Gastrocnemius medialis (tissue), 4 donors: ENCODE measurements around the gene OTUB1. TPM values are rescaled to one million over a fixed set of nuclear protein-coding genes. Genes with fewer than 3 reads are reported as not detected.

Experiments
- ATAC-seq, 2 donors: fragments of 150-250 bp; one replicate each; pipeline ENCODE4 v1.9.1; 2016
- DNase-seq, 2 donors: peaks; one replicate each; pipeline ENCODE4 v3.0.0-alpha.2; 2019
- H3K27ac ChIP-seq, 4 donors: fragments of 200-600 bp; sonication (generic); 1 replicate in 1 of 4; 2 replicates in 3 of 4; pipeline ENCODE4 v1.5.1; 2016 to 2018; ENCODE audit warnings: mild to moderate bottlenecking in 2 of 4, moderate library complexity in 1 of 4
- H3K27me3 ChIP-seq, 3 donors: fragments of 200-600 bp; sonication (generic) in 2 of 3; 1 replicate in 1 of 3; 2 replicates in 2 of 3; pipeline versions ENCODE4 v1.5.1 to v1.6.0; 2016 to 2019; ENCODE audit warnings: mild to moderate bottlenecking in 1 of 3, moderate library complexity in 1 of 3
- H3K36me3 ChIP-seq, 2 donors: fragments of 200-600 bp; sonication (generic) in 1 of 2; one replicate each; pipeline ENCODE4 v1.5.1; 2017 to 2018
- H3K4me1 ChIP-seq, 2 donors: fragments of 200-600 bp; sonication (generic) in 1 of 2; one replicate each; pipeline ENCODE4 v1.5.1; 2016 to 2017; ENCODE audit warnings: mild to moderate bottlenecking in 2 of 2
- H3K4me3 ChIP-seq, 4 donors: fragments of 200-600 bp; sonication (generic) in 3 of 4; 1 replicate in 1 of 4; 2 replicates in 3 of 4; pipeline ENCODE4 v1.5.1; 2016 to 2019; ENCODE audit warnings: mild to moderate bottlenecking in 2 of 4
- H3K9me3 ChIP-seq, 3 donors: fragments of 200-600 bp; sonication (generic) in 2 of 3; 1 replicate in 1 of 3; 2 replicates in 2 of 3; pipeline ENCODE4 v1.5.1; 2016 to 2019
- CTCF ChIP-seq, 5 experiments: fragments of 450-650 bp in 3 of 5; fragments of 200-600 bp in 2 of 5; sonication (generic) in 2 of 5; IDR thresholded peaks in 4 of 5; conservative IDR thresholded peaks in 1 of 5; 1 replicate in 4 of 5; 2 replicates in 1 of 5; pipeline ENCODE4 v1.5.1; 2016 to 2019; ENCODE audit warnings: antibody characterized with exemption in 5 of 5, mild to moderate bottlenecking in 3 of 5, moderate library complexity in 3 of 5
- POLR2A ChIP-seq, 2 donors: fragments of 450-650 bp; IDR thresholded peaks; one replicate each; pipeline ENCODE4 v1.6.1; 2017; ENCODE audit warnings: antibody characterized with exemption in 2 of 2, mild to moderate bottlenecking in 2 of 2, moderate library complexity in 2 of 2
- in situ Hi-C, 4 donors: fragments of 200-750 bp; cut with MboI; loops; one replicate each; pipeline versions ENCODE4 v1.15.0 to v1.8.0; 2017; ENCODE audit warnings: low sequenced_read_pairs in 4 of 4
- intact Hi-C: fragments of 100-400 bp; cut with DNase I; formaldehyde crosslinking; loops from one replicate; pipeline ENCODE4 v1.15.1; 2023; ENCODE audit warnings: low total_unique reads
- total RNA-seq, 4 donors: library from RNA; depleted of rRNA; stranded (reverse); fragments of >200 nt; gene quantifications; one replicate each; pipeline versions ENCODE4 v1.1.0 to v1.2.3, GENCODE V29; 2016

The OTUB1 gene
- total RNA-seq, 4 donors from 2014 or later = 48.0 to 70.3 (median 59.5) TPM

GRCh38 chr11:64036087-64037026, 50.1 kb downstream of the OTUB1 start:
- peak; percentile 28 to 71 for DNase-seq
- intact Hi-C loops = loop anchor here (2.0 kb wide), 1 partner anchor 114 kb away; no protein-coding TSS in a partner anchor

GRCh38 chr11:64037027-64037634, 50.9 kb downstream of the OTUB1 start:
- Histone ChIP-seq H3K27ac (peak overlapping the region; percentile 58 to 72 (median 60)), H3K9me3 (no peaks in the 10 kb centered on the region), H3K4me3 (peak overlapping the region; percentile 49 to 67 (median 56)), H3K36me3 (no peaks in the 10 kb centered on the region), H3K27me3 (peaks cover 0 to 3% (median 0%) of the 10 kb centered on the region in 3 donors), H3K4me1 (peaks cover 18 to 27% of the 10 kb centered on the region in 2 donors)
- TF ChIP-seq CTCF (IDR thresholded peaks at IDR 0.05 in 4 of 5, conservative IDR thresholded peaks at IDR 0.05 in 1 of 5) (no peak), POLR2A (IDR thresholded peaks at IDR 0.05) (no peak)
- ATAC-seq (peak; percentile 31 to 51), DNase-seq (no peak)
- intact Hi-C loops = loop anchor here (2.0 kb wide), 1 partner anchor 114 kb away; no protein-coding TSS in a partner anchor
- in situ Hi-C loops = no loop called here

More at GRCh38 chr11:64036087-64037026, 50.1 kb downstream of the OTUB1 start:
- Histone ChIP-seq H3K27ac (peak overlapping the region; percentile 58 to 72 (median 60)), H3K4me3 (peak overlapping the region; percentile 49 to 67 (median 56)), H3K9me3 (no peaks in the 10 kb centered on the region), H3K36me3 (no peaks in the 10 kb centered on the region), H3K4me1 (peaks cover 18 to 27% of the 10 kb centered on the region in 2 donors), H3K27me3 (peaks cover 0 to 3% (median 0%) of the 10 kb centered on the region in 3 donors)
- peak; percentile 83 to 91 for ATAC-seq
- no peak for TF ChIP-seq POLR2A (IDR thresholded peaks at IDR 0.05)
- peak in 2 of 5 experiments; percentile 16 to 17 for TF ChIP-seq CTCF (IDR thresholded peaks at IDR 0.05 in 4 of 5, conservative IDR thresholded peaks at IDR 0.05 in 1 of 5)
- in situ Hi-C loops = no loop called here

- H3K4me1 ChIP-seq = peaks cover 12 to 27% of the 10 kb centered on the region in 2 donors
- no peaks in the 10 kb centered on the region for H3K36me3 ChIP-seq
- H3K4me3 ChIP-seq = no peak overlapping the region
- ATAC-seq (no peak), DNase-seq (no peak)
- peaks cover 0 to 3% (median 0%) of the 10 kb centered on the region in 3 donors for H3K27me3 ChIP-seq
- H3K9me3 ChIP-seq = no peaks in the 10 kb centered on the region
- intact Hi-C loops (no loop called here), in situ Hi-C loops (no loop called here)
- TF ChIP-seq POLR2A (IDR thresholded peaks at IDR 0.05) (no peak), CTCF (IDR thresholded peaks at IDR 0.05 in 4 of 5, conservative IDR thresholded peaks at IDR 0.05 in 1 of 5) (no peak)
- no peak overlapping the region for H3K27ac ChIP-seq
These were observed 52.3 kb downstream of the OTUB1 start for GRCh38 chr11:64038500-64038899.

- Histone ChIP-seq H3K4me3 (no peak overlapping the region), H3K27ac (no peak overlapping the region), H3K4me1 (peaks cover 12 to 25% of the 10 kb centered on the region in 2 donors), H3K9me3 (no peaks in the 10 kb centered on the region), H3K36me3 (no peaks in the 10 kb centered on the region), H3K27me3 (peaks cover 0 to 3% (median 0%) of the 10 kb centered on the region in 3 donors)
- DNase-seq (no peak), ATAC-seq (no peak)
- in situ Hi-C loops (no loop called here), intact Hi-C loops (no loop called here)
- TF ChIP-seq CTCF (IDR thresholded peaks at IDR 0.05 in 4 of 5, conservative IDR thresholded peaks at IDR 0.05 in 1 of 5) (no peak), POLR2A (IDR thresholded peaks at IDR 0.05) (no peak)
These were observed 52.9 kb downstream of the OTUB1 start for GRCh38 chr11:64039012-64039665.
